Left cardiac atrium (tissue), 4 donors: ENCODE data around the gene AKAP13. TPM values are rescaled to one million over a fixed set of nuclear protein-coding genes. Genes with fewer than 3 reads are reported as not detected.

Source experiments
- ATAC-seq, 2 donors: fragments of 200-7000 bp; cut with Tn5 transposase; one replicate each; pipeline ENCODE4 v1.9.1; 2020; ENCODE audit warnings: mild to moderate bottlenecking in 2 of 2, moderate library complexity in 2 of 2
- DNase-seq: peaks from one replicate; pipeline ENCODE4 v3.0.0-alpha.2; 2020
- intact Hi-C, 2 donors: fragments of 100-400 bp; cut with DNase I; formaldehyde crosslinking; loops; one replicate each; pipeline versions ENCODE4 v1.14.1 to v1.15.1; 2022 to 2023
- total RNA-seq, 2 donors: library from RNA; stranded (reverse); fragmentation: NEBNext Ultra II Directional; extraction: Animal tissue kit (Norgen Biotek cat#: 25700); gene quantifications; one replicate each; pipeline ENCODE4 v1.2.1, GENCODE V29; 2021
- donor health status: DM: no; HTN: yes; CAD: no.
- donor health status: DM: no; HTN: yes; CAD: no; lungs with severe emphysema.
- donor health status: DM: yes; HTN: yes; CAD: no.
- donor health status: Dilated cardiomyopathy.

Gene AKAP13
- total RNA-seq, 2 donors from 2014 or later: 217 to 302 TPM

DNA sequence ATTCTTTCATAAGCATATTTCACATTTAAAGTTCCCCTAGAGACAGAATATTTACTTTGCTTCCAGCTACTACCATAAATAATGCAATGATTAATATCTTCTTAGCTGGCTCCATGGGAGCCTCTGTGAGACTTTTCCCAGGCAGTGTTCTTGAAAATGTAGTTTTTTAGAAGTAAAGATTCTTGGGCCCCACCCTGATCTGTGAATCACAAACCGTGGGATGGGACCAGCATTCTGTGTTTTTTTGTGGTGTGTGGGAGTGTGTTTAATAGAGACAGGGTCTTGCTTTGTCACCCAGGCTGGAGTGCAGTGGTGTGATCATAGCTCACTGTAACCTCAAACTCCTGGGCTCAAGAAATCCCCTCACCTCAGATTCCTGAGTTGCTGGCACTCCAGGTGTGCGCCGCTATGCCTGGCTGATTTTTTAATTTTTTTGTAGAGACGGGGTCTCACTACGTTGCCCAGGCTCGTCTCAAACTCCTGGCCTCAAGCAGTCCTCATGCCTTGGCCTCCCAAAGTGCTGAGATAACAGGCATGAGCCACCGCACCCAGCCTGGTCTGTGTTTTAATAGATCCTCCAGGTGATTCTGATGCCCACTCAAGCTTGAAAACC is 331.3 kb downstream of the AKAP13 start:
- DNase-seq (no peak), ATAC-seq (no peak)
- intact Hi-C loops: no loop called here

DNA sequence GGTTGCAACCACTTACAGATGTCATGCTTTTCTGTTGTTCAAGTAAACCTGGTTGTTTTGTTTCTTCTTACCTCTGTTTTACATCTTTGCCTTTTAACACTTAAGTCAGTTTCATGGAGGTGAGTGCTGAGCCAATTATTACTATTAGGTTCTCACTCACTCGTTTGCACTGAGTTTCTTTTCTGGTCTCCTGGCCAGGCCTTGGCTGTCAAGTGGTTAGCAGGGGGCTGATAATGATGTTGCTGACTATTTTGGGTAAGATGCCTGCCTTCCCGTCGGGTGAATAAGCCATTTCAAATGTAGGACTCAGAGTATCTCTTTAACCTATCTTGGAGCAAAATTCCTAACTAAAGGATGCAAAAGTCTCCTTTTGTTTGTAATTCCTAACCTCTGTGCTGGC is 335.9 kb downstream of the AKAP13 start:
- DNase-seq (no peak), ATAC-seq (peak; percentile 59 to 74)
- intact Hi-C loops: no loop called here

DNA sequence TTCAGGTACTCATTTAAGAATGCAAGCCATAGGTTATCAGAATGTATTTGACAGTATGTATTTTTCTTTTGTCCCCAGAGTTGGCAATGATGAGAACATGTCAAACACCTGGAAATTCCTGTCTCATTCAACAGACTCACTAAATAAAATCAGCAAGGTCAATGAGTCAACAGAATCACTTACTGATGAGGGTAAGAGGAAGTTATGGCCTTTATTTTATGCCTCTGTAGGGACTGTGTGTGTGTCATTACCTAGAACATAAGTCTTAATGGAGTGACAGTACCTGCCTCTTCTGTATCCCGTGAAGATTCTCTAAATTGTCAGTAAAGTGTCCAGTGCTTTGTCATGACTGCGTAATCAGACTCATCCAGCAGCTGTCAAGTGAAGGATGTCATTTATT is 336.8 kb downstream of the AKAP13 start:
- DNase-seq (no peak), ATAC-seq (peak in 1 of 2 donors; percentile 24)
- intact Hi-C loops: no loop called here

- ATAC-seq (no peak), DNase-seq (no peak)
- intact Hi-C loops: no loop called here
Observed at GRCh38 chr15:85718271-85718971, 338.0 kb downstream of the AKAP13 start.

- no peak for ATAC-seq
- DNase-seq: no peak
- intact Hi-C loops: no loop called here
Observed at GRCh38 chr15:85718981-85719380, 338.6 kb downstream of the AKAP13 start.

DNA sequence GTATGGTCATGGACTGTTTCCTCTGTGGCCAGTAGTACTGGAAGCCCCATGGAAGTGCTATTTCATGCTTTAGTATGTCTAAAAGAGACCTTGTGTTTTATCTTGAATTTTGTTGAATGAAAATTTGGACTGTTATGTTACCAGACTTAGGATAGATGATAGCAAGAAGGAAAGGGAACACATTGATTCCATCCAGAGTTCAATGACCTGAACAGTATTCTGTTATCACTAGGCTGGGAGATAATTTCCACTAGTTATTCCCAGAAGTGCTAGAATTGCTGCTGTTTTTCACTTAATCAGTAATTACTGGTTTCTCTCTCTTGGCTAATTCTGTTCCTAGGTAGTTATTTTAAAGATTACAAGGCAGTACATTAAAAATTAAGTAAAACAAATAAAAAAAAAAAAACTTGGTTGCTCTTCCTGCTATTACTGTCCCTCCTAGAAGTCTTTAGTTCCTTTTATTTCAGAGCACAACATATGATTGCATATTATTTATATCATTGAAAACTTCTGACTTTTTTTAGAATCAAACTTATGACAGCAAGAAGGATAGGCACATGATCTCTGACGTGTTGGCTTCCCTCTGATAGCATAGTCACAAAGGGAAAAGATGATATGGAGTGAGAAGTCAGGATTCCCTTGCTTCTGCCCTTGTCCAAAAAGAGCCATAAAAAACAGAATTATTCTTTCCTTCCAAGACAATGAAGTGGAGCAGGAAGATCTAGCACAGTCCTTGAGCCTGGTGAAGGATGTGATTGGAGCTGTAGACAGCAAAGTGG is 342.2 kb downstream of the AKAP13 start:
- intact Hi-C loops: loop anchor here in 1 of 2 donors (10.0 kb wide), 1 partner anchor 238 kb away; no protein-coding TSS in a partner anchor
- DNase-seq (no peak), ATAC-seq (no peak)

- intact Hi-C loops: loop anchor here in 1 of 2 donors (10.0 kb wide), 1 partner anchor 239 kb away; no protein-coding TSS in a partner anchor
- peak; percentile 44 to 58 for ATAC-seq
Observed at GRCh38 chr15:85723960-85724945, 343.9 kb downstream of the AKAP13 start.

GRCh38 chr15:85725019-85725418 is 344.6 kb downstream of the AKAP13 start:
- intact Hi-C loops: loop anchor here in 1 of 2 donors (10.0 kb wide), 1 partner anchor 240 kb away; no protein-coding TSS in a partner anchor

More at GRCh38 chr15:85723960-85724945, 343.9 kb downstream of the AKAP13 start:
- no peak for DNase-seq

GRCh38 chr15:85725564-85725963 is 345.2 kb downstream of the AKAP13 start:
- ATAC-seq: peak in 1 of 2 donors; percentile 6

More at GRCh38 chr15:85725019-85725418, 344.6 kb downstream of the AKAP13 start:
- no peak for DNase-seq
- ATAC-seq: peak; percentile 62 to 67

GRCh38 chr15:85726454-85726853 is 346.1 kb downstream of the AKAP13 start:
- ATAC-seq: no peak
- intact Hi-C loops: loop anchor here in 1 of 2 donors (10.0 kb wide), 1 partner anchor 242 kb away; no protein-coding TSS in a partner anchor
- DNase-seq: no peak

More at GRCh38 chr15:85725564-85725963, 345.2 kb downstream of the AKAP13 start:
- intact Hi-C loops: loop anchor here in 1 of 2 donors (10.0 kb wide), 1 partner anchor 241 kb away; no protein-coding TSS in a partner anchor
- no peak for DNase-seq

DNA sequence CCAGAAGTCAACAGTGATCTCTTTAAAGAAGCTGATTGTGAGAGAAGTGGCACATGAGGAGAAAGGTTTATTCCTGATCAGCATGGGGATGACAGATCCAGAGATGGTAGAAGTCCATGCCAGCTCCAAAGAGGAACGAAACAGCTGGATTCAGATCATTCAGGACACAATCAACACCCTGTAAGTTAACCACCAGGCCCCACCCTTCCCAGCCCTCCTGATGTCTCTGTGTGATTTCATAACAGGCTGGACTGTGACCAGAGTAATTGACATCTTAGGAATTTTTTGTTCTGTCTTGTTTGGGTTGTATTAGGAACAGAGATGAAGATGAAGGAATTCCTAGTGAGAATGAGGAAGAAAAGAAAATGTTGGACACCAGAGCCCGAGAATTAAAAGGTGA is 346.7 kb downstream of the AKAP13 start:
- intact Hi-C loops: loop anchor here in 1 of 2 donors (10.0 kb wide), 1 partner anchor 242 kb away; no protein-coding TSS in a partner anchor
- ATAC-seq (peak; percentile 23 to 26), DNase-seq (peak; percentile 52)

DNA sequence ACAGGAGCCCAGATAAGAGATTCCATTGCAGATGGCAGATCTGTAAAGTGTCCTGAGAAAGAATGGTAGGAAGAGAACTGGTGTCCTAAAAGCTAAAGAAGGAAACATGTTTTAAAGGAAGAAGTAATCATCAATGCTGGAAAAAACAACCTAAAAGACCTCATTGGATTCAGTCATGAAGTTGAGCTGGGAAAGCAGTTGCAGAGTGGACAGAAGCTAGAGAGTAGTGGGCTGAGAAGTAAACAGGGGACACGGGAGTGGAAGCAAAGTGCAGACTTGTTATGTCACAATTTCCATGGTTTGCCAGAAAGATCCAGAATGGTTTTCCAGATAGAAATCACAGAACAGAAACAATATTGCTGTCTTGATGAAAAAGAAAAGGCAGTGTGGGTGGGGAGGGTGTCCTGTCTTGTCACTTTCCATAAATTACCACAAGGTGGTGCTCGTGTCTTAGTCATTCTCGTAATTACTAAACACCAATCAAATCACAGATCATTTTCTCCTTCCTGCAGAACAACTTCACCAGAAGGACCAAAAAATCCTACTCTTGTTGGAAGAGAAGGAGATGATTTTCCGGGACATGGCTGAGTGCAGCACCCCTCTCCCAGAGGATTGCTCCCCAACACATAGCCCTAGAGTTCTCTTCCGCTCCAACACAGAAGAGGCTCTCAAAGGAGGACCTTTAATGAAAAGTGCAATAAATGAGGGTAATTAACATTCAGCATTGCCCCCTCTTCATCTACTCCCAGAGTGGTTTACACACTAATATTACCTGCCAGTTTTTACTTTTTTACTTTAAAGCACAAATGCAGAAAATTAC is 349.8 kb downstream of the AKAP13 start:
- no peak for DNase-seq
- intact Hi-C loops: no loop called here
- peak; percentile 61 to 74 for ATAC-seq

DNA sequence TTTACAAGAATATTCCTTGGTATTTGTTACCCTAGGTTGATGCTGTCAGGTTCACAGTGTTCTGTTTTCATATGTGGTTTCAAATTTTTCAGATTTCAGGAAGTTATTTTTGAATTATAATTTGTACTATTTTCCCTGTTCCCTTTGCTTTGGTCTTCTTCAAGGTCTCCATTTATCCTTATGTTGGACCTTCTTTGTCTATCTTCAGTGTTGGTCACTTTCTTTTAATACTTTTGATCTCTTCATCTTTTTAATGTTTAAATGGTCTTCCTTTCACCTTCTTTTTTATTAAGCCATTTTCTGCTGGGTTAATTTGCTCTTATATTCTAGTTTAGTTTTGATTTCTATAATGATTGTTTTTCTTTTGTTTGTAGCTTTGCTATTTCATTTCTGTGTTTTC is 353.0 kb downstream of the AKAP13 start:
- intact Hi-C loops: no loop called here
- no peak for ATAC-seq
- no peak for DNase-seq

- DNase-seq (no peak), ATAC-seq (no peak)
- intact Hi-C loops: no loop called here
Observed at GRCh38 chr15:85737061-85737460, 356.7 kb downstream of the AKAP13 start.

GRCh38 chr15:85741021-85741421 is 360.6 kb downstream of the AKAP13 start:
- no peak for DNase-seq
- intact Hi-C loops: no loop called here
- ATAC-seq: no peak

- DNase-seq (no peak), ATAC-seq (no peak)
- intact Hi-C loops: no loop called here
Observed at GRCh38 chr15:85741662-85742061, 361.3 kb downstream of the AKAP13 start.

GRCh38 chr15:85742186-85742821 is 361.9 kb downstream of the AKAP13 start:
- ATAC-seq: peak; percentile 31 to 44
- DNase-seq: no peak
- intact Hi-C loops: no loop called here
